ENCODE data around the gene CAVIN3.
"Not testable (repeated sequence)": the region's sequence is repeated elsewhere in the genome, so short reads cannot be mapped to it uniquely, and the experiment has no call there.

The CAVIN3 gene

GRCh38 chr11:6326303-6326702 is 6.0 kb upstream of the CAVIN3 start:
- no peak for DNase-seq (ENCODE audit: low spot score)

GRCh38 chr11:6323291-6323905 is 3.1 kb upstream of the CAVIN3 start:
- no peak for DNase-seq (ENCODE audit: low spot score)

DNA sequence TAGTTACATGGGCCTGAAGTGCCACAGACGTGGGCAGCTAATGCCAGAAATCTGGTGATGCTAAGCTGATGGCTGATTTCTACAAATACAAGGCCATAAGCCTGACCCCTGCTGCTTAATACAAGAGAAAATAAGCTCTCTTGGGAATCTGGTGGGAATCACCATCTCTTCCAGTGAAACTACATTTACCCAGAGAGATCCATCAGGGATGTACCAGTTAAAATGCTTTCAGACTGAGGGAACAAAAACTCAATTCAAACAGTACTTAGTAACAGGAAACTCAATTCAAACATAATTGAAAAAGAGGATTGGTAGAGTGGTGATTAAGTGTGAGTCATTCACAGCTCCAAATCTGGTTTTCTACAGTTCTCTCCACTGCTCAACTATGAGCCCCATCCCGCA is 1.7 kb upstream of the CAVIN3 start:
- peak; percentile 78 for DNase-seq (ENCODE audit: low spot score)

- no peak for DNase-seq (ENCODE audit: low spot score)
These were observed 1.1 kb upstream of the CAVIN3 start for GRCh38 chr11:6321356-6321755.

GRCh38 chr11:6319704-6320410 is 444 bp downstream of the CAVIN3 start:
- peak; percentile 69 for DNase-seq (ENCODE audit: low spot score)

DNA sequence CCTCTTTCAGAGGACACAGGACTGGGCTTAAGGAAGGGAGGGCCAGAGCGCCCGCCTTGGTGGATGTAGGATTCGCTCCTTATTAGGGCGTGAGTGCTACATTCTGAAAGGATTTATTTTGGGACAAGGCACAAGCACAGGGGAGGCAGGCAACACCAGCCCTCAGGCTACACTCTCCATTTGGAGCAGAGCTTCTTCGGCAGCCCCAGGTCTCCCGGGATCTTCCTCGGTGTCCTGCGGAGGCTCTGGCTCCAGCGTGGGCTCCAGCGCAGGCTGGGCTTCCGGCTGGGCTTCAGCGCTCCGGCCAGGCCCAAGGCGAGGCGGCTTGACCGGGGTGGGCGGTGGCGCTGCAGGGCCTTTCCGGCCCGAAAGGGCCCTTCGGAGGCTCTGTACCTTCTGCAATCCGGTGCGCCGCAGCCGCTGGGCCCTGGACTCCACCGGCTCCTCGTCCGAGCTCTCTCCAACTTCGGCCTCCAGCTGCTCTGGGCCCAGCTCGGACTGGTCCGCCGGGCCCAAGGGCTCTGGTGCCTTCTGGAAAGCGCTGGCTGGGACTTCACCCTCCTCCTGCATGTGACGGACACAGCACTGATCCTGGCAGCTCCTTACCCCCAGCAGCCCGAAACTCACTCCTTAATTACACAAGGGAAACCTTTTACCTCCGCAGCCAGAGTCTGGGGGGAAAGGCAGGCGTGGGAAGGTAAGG is 1.1 kb downstream of the CAVIN3 start:
- no peak for DNase-seq (ENCODE audit: low spot score)

GRCh38 chr11:6318204-6318603 is 2.1 kb downstream of the CAVIN3 start:
- no peak for DNase-seq (ENCODE audit: low spot score)

- peak; percentile 75 for DNase-seq (ENCODE audit: low spot score)
These were observed 4.4 kb downstream of the CAVIN3 start for GRCh38 chr11:6315811-6316425.

GRCh38 chr11:6312106-6312505 is 8.2 kb downstream of the CAVIN3 start:
- DNase-seq (ENCODE audit: low spot score): no peak

DNA sequence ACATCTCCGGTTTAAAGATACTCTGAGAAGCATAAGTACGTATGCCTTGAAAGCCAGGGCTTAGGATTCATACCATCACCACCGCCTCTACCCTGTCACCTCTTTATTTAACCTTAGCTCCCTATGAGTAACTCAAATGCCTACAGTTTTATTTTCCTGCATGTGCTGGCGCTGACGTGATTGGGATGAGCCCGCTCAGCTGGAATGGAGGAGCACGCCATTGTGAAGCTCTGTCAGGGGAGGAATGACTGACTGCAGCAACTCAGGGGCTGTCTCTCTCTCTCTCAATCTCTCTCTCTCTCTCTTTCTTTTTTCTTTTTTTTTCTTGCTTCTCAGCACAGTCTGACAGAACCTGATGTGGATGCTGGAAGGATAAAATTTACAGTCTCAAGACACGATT is 12.4 kb downstream of the CAVIN3 start:
- DNase-seq (ENCODE audit: low spot score): peak; percentile 69

DNA sequence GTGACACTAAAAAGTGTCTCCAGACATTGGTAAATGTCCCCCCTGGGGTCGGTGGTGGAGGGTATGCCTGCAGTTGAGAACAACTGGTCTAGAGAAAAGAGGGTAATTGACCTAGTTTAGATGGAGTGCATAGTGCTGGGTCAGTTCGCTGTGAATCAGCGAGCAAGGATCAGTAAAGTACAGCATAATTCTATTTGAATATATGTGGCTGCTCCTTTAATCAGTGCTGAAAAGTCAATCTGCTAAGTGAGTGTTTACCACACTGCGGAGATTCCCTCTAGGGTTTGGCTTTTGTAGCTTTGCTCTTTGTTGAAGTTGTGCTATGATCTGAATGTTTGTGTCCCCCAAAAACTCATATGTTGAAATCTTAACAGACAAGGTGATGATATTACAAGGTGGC is 15.0 kb downstream of the CAVIN3 start:
- DNase-seq (ENCODE audit: low spot score): no peak

GRCh38 chr11:6303661-6304060 is 16.6 kb downstream of the CAVIN3 start:
- no peak for DNase-seq (ENCODE audit: low spot score)

DNA sequence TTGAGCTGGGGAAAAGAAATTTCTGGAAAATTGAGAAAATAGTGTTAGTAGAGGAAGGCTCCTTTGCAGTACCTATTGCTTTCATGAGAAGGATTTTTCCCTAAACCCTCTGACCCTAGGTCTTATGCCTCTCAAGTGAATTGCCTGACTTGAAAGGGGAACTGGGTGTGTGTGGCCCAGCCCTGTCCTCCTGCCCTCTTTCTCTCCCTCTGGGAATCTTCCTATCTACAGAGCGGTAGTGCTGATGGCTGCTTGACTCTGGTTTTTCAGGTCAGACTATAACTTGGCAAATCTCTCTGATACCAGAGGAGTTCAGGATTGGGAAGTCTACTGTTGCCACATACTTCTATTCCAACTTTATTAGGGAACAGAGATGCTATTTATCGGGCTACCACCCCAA is 19.2 kb downstream of the CAVIN3 start:
- DNase-seq (ENCODE audit: low spot score): no peak

DNA sequence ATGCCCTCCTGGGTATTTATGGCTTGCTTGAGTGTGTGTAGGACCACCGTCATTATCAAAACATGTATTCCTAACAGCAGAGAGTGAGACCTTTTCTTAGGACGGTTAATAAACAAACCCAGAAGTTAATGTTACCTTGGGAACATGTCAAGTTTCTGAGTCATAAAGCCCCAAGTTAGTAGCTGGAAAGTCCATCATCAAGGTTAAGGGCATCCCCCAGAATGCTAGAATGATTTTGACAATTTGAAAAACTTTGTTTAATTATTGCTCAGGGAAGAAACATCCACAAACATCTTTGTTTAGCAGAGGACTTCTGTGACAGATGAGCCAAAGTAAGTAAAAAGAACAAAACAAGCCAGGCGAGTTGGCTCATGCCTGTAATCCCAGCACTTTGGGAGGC is 20.0 kb downstream of the CAVIN3 start:
- no peak for DNase-seq (ENCODE audit: low spot score)

DNA sequence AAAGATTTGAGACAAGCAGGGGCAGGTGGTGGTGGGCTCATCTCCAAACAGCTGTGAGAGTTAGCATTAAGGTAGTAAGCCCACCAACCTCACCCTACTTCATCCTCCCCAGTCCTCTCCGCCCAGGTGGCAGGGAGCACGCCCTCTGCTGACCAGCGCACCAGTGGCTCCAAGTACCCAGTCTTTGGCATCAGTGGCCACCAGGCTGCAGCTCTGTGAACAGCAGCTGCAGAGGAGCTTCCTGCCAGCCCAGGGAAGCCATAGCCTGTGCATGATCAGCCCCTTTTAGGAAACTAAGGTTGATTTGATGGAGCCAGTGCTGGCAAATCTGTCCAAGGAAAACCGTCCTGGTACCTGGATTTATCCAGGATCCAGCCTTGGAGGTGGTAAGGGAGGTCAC is 21.7 kb downstream of the CAVIN3 start:
- peak; percentile 72 for DNase-seq (ENCODE audit: low spot score)

DNA sequence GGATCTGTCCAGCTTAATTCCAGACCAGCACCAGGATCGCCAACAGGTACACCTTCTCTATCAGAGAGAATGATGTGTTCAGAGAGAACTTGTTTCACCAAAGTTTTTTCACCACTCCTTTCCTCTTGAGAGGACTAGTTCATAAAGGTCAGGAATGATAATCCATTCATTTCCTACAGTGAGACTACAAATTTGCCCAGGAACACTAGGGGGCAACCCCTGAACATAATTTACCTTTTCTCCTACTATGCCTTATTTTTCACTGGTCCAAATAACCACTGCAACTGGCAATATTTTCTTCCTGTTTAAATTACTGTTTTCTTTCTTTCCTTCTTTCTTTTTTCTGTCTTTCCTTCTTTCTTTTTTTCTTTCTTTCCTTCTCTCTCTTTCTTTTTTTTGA is 22.5 kb downstream of the CAVIN3 start:
- DNase-seq (ENCODE audit: low spot score): peak; percentile 52

DNA sequence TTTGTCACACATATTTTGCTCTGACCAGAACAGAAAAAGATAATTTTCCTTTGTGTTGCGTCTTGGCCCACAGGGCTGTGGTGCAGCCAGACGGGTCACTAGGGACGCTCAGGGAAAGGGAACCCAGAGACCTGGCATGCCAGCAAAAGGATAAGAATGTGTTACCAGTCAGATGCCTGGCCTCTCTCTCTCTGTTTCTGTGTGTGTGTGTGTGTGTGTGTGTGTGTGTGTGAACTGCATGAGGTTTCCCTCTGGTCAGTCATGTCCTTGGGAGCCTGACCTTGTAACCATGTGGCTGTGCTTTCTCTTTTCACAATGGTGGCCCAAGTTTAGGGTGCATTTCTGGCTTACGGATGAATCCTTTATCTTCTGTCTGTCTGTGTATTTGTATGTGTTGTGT is 35.3 kb downstream of the CAVIN3 start:
- no peak for DNase-seq (ENCODE audit: low spot score)

- DNase-seq (ENCODE audit: low spot score): no peak
These were observed 36.1 kb downstream of the CAVIN3 start for GRCh38 chr11:6284250-6284649.

- DNase-seq (ENCODE audit: low spot score): no peak
These were observed 36.8 kb downstream of the CAVIN3 start for GRCh38 chr11:6283453-6284023.

DNA sequence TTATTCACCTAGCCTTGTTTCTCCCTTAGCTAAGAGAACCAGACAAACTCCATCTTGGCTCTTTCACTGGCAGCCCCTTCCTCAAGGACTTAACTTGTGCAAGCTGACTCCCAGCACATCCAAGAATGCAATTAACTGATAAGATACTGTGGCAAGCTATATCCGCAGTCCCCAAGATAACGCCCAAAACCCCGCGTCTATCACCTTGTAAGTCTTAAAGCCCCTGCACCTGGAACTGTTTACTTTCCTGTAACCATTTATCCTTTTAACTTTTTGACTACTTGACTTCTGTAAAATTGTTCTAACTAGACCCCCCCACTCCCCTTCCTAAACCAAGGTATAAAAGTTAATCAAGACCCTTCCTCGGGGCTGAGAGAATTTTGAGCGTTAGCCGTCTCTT is 39.5 kb downstream of the CAVIN3 start:
- not testable (repeated sequence) for DNase-seq (ENCODE audit: low spot score)

DNA sequence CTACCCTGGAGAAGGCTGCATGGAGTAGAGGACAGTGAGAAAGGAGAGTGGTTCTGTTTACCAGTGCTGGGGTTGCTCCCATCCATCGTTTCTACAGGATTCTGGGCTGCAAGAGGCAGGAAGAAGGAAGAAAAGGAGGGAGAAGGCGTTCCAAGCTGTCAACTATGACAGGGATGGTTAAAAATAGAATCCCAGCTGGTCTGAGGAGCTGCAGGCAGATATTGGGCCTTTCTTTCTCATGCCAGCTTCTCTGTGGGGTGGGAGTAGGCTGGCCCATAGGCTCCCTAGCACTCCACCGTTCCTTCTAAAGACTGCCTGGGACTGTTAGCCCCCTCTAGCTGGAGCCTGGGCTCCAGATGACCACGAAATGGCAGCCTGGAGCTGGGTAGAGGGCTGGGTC is 47.1 kb downstream of the CAVIN3 start:
- no peak for DNase-seq (ENCODE audit: low spot score)

GRCh38 chr11:6271598-6271997 is 48.7 kb downstream of the CAVIN3 start:
- no peak for DNase-seq (ENCODE audit: low spot score)

All from RKO (cell line).